HFF-Myc (cell line): ENCODE results near the gene CD48.

Experiments
- DNase-seq: peaks from one replicate; pipeline ENCODE4 v3.0.0-alpha.2; 2011; ENCODE audit warnings: low read depth; ENCODE audit errors: extremely low read depth
- H3K4me3 ChIP-seq: replicated peaks from 2 replicates; pipeline ENCODE4 v1.5.1; 2011; ENCODE audit warnings: low read depth, mild to moderate bottlenecking, control low read depth, low read length
- TF ChIP-seq, protein P1 (sequence below): IDR thresholded peaks from 2 replicates; pipeline ENCODE4 v1.5.1; 2012; ENCODE audit warnings: mild to moderate bottlenecking, low read depth, low read length, control low read depth; ENCODE audit errors: missing control alignments

Gene CD48

GRCh38 chr1:160747717-160748116 lies 36.1 kb upstream of the CD48 start:
- DNase-seq: no peak
- no peak overlapping the region for H3K4me3 ChIP-seq
- TF ChIP-seq, protein P1, sequence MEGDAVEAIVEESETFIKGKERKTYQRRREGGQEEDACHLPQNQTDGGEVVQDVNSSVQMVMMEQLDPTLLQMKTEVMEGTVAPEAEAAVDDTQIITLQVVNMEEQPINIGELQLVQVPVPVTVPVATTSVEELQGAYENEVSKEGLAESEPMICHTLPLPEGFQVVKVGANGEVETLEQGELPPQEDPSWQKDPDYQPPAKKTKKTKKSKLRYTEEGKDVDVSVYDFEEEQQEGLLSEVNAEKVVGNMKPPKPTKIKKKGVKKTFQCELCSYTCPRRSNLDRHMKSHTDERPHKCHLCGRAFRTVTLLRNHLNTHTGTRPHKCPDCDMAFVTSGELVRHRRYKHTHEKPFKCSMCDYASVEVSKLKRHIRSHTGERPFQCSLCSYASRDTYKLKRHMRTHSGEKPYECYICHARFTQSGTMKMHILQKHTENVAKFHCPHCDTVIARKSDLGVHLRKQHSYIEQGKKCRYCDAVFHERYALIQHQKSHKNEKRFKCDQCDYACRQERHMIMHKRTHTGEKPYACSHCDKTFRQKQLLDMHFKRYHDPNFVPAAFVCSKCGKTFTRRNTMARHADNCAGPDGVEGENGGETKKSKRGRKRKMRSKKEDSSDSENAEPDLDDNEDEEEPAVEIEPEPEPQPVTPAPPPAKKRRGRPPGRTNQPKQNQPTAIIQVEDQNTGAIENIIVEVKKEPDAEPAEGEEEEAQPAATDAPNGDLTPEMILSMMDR: no peak

- no peak overlapping the region for H3K4me3 ChIP-seq
- no peak for DNase-seq
- TF ChIP-seq, protein P1: no peak
These were observed 35.3 kb upstream of the CD48 start for GRCh38 chr1:160746836-160747500.

DNA sequence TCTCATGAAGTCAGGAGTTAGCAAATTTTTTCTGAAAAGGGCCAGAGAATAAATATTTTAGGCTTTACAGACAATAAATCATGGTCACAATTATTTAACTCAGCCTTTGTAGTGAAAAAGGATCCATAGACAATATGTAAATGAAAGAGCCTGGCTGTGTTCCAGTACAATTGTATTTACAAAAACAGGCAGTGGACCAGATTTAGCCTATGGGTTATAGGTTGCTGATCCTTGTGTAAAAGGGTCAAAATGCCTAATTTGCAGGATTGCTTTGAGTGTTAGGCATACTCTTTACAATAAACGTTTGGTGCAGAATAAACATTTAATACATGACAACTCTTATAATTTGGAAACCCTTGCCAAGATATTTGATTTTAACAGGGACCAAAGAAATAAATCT lies 33.9 kb upstream of the CD48 start:
- no peak overlapping the region for H3K4me3 ChIP-seq
- TF ChIP-seq, protein P1: no peak
- DNase-seq: no peak

GRCh38 chr1:160744852-160745520 lies 33.4 kb upstream of the CD48 start:
- TF ChIP-seq, protein P1: no peak
- DNase-seq: no peak
- no peak overlapping the region for H3K4me3 ChIP-seq

GRCh38 chr1:160744199-160744851 lies 32.7 kb upstream of the CD48 start:
- TF ChIP-seq, protein P1: no peak
- no peak for DNase-seq
- no peak overlapping the region for H3K4me3 ChIP-seq

DNA sequence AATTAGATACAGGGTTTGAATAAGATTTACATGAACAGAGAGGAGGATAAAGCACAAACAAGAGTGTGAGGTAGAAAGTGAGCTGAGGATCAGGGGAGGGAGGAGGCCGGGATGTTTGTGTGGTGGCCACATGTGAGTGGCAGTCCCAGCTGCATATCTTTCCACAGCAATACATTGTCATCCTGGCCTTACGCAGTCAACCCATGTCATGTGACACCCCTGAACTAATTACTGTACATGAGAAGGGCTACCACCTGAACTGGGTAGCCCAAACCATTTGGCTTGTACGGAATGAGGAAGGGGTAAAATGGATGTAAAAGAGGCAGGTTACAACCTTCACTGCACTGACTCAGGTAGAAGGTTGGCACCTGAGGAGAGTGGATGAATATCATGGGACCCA lies 31.6 kb upstream of the CD48 start:
- no peak for DNase-seq
- TF ChIP-seq, protein P1: no peak

More for the DNA sequence above, 31.6 kb upstream of the CD48 start:
- H3K4me3 ChIP-seq: no peak overlapping the region
